ENCODE measurements around the gene INAVA. TPM values are rescaled to one million over a fixed set of nuclear protein-coding genes. Genes with fewer than 3 reads are reported as not detected.

The INAVA gene
- total RNA-seq, 1 experiment from 2014 or later = 36.8 TPM

DNA sequence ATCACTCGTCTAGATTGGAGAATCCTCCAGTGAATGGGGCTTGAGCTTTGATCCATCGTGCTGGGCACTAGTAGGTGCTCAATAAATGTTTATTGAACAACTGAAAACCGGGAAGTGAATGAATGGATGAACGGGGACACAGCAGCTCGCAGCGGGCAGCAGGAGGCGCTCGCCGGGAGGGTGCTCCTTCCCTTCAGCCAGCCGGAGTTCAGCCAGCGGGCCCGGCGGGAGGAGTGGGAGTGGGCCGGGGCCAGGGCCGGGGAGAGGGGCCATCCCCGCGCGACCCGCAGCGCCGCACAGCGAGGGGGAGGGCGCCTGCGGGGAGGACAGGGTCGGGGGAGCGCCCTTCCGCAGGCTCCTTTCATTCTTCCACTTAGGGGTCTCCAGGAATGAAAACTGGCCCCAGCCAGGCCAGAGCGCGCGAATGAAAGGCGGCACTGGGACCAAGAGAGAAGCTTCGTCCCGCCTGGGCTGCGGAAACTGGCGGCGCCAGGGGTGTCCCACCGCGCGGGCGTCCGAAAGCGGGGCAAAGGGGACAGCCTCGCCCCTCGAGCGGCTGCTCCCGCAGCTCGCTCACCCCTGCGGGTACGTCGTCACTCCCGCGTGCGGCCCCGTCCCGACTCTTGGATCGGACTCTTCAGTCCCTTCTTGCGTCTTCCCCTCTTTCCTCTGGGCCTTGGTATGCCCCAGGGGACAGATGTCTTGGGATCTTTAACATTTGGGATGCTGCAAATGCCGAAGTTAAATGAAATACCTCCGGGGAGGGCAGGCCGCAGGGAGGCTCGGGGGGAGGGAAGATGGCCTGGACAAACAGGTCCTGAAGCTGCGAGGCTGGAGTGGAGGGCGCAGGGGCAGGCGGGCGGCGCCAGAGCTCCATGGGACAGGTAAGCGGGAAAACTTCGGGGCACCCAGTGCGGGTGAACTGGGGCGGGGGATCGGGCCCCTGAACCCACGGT, 3.6 kb upstream of the INAVA start:
- Histone ChIP-seq H3K27ac (ENCODE audit: insufficient read length, low read depth, low read length) (peak overlapping the region; percentile 91), H2BK15ac (ENCODE audit: low read depth, low read length) (no peak overlapping the region), H2BK5ac (ENCODE audit: insufficient read length, low read length) (peak overlapping the region; percentile 94), H3K14ac (ENCODE audit: insufficient read depth, low read length) (peak overlapping the region; percentile 100), H4K91ac (ENCODE audit: insufficient read length, low read depth, low read length) (peak overlapping the region; percentile 91), H3K23me2 (ENCODE audit: insufficient read length, low read depth, low read length, poor library complexity, severe bottlenecking) (peaks cover 25% of the 10 kb centered on the region), H2BK20ac (ENCODE audit: low read depth, low read length, poor library complexity, severe bottlenecking) (no peak overlapping the region), H3K56ac (ENCODE audit: insufficient read length, low read depth, low read length) (peak overlapping the region; percentile 52), H3K27me3 (ENCODE audit: insufficient read depth, low read length) (no peaks in the 10 kb centered on the region), H3K9ac (ENCODE audit: extremely low read depth, insufficient read length, low read length) (peak overlapping the region; percentile 98), H3K79me2 (ENCODE audit: insufficient read depth, low read length) (peaks cover 19% of the 10 kb centered on the region; the same call in 1 of the 2 replicates), H3K4ac (ENCODE audit: low read depth, low read length) (peak overlapping the region; percentile 78; the same call in 1 of the 2 replicates), H3K79me1 (ENCODE audit: insufficient read depth, low read depth, low read length, poor library complexity, severe bottlenecking) (no peaks in the 10 kb centered on the region), H3K18ac (ENCODE audit: insufficient read length, low read depth, low read length) (peak overlapping the region; percentile 100), H3K4me1 (ENCODE audit: insufficient read depth, low read length) (peaks cover 24% of the 10 kb centered on the region), H3K4me2 (ENCODE audit: insufficient read depth, insufficient read length, low read length) (peak overlapping the region; percentile 95), H2AK5ac (ENCODE audit: insufficient read length, low read length) (no peak overlapping the region), H4K5ac (ENCODE audit: insufficient read length, low read depth, low read length) (peak overlapping the region; percentile 26), H4K20me1 (ENCODE audit: control insufficient read depth, insufficient read depth, insufficient read length) (no peaks in the 10 kb centered on the region), H3T11ph (ENCODE audit: low read length) (peak overlapping the region; percentile 98), H4K8ac (replicated peaks; ENCODE audit: insufficient read length, low read depth, low read length) (peak overlapping the region; percentile 36), H3K23ac (ENCODE audit: insufficient read length, low read depth, low read length) (no peak overlapping the region), H2BK12ac (ENCODE audit: insufficient read length, low read depth, low read length) (peak overlapping the region; percentile 100), H2BK120ac (ENCODE audit: low read depth, low read length, poor library complexity, severe bottlenecking) (peak overlapping the region; percentile 79), H3K9me3 (ENCODE audit: control insufficient read depth, low read depth, low read length) (no peaks in the 10 kb centered on the region), H2AFZ (ENCODE audit: low read length) (no peak overlapping the region)
- Mint-ChIP-seq H3K36me3 (ENCODE audit: insufficient read depth in 1 of 3, low read depth in 3 of 3) (no peaks in the 10 kb centered on the region), H3K4me3 (peak overlapping the region; percentile 86 to 95), H3K27ac (peak overlapping the region; percentile 95 to 99 (median 99)), H3K27me3 (ENCODE audit: low read depth) (no peaks in the 10 kb centered on the region; the same call in none of the 2 replicates), H3K4me1 (peaks cover 65 to 73% of the 10 kb centered on the region in 2 experiments), H3K9me3 (no peaks in the 10 kb centered on the region)
- no CpG with 5 or more reads among the region's 72 CpGs for whole genome bisulfite sequencing (ENCODE audit: extremely low coverage, insufficient read length, low lambda C conversion rate)
- peak; percentile 83 for DNase-seq
- TF ChIP-seq, protein P1, sequence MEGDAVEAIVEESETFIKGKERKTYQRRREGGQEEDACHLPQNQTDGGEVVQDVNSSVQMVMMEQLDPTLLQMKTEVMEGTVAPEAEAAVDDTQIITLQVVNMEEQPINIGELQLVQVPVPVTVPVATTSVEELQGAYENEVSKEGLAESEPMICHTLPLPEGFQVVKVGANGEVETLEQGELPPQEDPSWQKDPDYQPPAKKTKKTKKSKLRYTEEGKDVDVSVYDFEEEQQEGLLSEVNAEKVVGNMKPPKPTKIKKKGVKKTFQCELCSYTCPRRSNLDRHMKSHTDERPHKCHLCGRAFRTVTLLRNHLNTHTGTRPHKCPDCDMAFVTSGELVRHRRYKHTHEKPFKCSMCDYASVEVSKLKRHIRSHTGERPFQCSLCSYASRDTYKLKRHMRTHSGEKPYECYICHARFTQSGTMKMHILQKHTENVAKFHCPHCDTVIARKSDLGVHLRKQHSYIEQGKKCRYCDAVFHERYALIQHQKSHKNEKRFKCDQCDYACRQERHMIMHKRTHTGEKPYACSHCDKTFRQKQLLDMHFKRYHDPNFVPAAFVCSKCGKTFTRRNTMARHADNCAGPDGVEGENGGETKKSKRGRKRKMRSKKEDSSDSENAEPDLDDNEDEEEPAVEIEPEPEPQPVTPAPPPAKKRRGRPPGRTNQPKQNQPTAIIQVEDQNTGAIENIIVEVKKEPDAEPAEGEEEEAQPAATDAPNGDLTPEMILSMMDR (conservative IDR thresholded peaks at IDR 0.05) = peak; percentile 78

All from H9 (cell line).